Bronchial epithelial cell (primary cell): Measurements from ENCODE around the gene MYBBP1A. TPM values are rescaled to one million over a fixed set of nuclear protein-coding genes. Genes with fewer than 3 reads are reported as not detected.

Experiments
- DNase-seq: peaks from one replicate; pipeline ENCODE4 v3.0.0-alpha.2; 2010; ENCODE audit warnings: low read depth
- FAIRE-seq: peaks from 2 replicates; lab custom pipeline; 2011; peaks lifted over from hg19 to GRCh38; lab: Jason Lieb, UNC
- H3K27me3 ChIP-seq: 2 replicates; pipeline ENCODE4 v1.5.1; 2011; ENCODE audit warnings: low read length; ENCODE audit not compliant: control insufficient read depth, insufficient read depth
- H3K36me3 ChIP-seq: 2 replicates; pipeline ENCODE4 v1.5.1; 2011; ENCODE audit warnings: low read length; ENCODE audit not compliant: control insufficient read depth, insufficient read depth
- H3K4me3 ChIP-seq: 2 replicates; pipeline ENCODE4 v1.5.1; 2011; ENCODE audit warnings: mild to moderate bottlenecking, low read depth, low read length, control low read depth
- total RNA-seq: library from RNA; depleted of rRNA; stranded (reverse); fragments of >200 nt; gene quantifications from 2 replicates; pipeline ENCODE4 v1.2.1, GENCODE V29; 2014
- TF ChIP-seq, protein P1 (sequence below): IDR thresholded peaks from 2 replicates; pipeline ENCODE4 v1.5.1; 2011; ENCODE audit warnings: mild to moderate bottlenecking, moderate library complexity, low read length, control low read depth, inconsistent platforms; ENCODE audit not compliant: insufficient read depth, severe bottlenecking

MYBBP1A gene
- total RNA-seq, 1 donor from 2014 or later, result 60.6 TPM

DNA sequence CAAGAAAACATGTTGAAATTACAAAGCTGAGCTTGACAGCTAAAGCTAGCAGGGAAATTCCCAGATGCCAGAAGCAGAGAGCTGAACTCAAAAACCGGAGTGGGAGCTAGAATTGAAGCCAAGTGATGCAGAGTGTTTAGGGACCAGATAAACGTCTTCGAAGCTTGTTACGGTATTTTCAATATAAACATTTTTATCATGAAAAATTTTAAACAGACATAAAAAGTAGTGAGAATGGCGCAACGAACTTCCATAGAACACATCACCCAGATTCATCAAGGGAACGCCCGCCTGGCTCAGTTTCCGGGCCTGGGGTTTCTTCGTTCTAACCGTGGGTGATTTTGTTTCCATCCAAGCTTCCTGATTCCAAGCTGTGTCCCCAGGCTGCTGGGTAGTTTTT is 38.4 kb downstream of the MYBBP1A start:
- H3K36me3 ChIP-seq, result no peaks in the 10 kb centered on the region
- FAIRE-seq, result no peak
- TF ChIP-seq, protein P1, sequence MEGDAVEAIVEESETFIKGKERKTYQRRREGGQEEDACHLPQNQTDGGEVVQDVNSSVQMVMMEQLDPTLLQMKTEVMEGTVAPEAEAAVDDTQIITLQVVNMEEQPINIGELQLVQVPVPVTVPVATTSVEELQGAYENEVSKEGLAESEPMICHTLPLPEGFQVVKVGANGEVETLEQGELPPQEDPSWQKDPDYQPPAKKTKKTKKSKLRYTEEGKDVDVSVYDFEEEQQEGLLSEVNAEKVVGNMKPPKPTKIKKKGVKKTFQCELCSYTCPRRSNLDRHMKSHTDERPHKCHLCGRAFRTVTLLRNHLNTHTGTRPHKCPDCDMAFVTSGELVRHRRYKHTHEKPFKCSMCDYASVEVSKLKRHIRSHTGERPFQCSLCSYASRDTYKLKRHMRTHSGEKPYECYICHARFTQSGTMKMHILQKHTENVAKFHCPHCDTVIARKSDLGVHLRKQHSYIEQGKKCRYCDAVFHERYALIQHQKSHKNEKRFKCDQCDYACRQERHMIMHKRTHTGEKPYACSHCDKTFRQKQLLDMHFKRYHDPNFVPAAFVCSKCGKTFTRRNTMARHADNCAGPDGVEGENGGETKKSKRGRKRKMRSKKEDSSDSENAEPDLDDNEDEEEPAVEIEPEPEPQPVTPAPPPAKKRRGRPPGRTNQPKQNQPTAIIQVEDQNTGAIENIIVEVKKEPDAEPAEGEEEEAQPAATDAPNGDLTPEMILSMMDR, result no peak

DNA sequence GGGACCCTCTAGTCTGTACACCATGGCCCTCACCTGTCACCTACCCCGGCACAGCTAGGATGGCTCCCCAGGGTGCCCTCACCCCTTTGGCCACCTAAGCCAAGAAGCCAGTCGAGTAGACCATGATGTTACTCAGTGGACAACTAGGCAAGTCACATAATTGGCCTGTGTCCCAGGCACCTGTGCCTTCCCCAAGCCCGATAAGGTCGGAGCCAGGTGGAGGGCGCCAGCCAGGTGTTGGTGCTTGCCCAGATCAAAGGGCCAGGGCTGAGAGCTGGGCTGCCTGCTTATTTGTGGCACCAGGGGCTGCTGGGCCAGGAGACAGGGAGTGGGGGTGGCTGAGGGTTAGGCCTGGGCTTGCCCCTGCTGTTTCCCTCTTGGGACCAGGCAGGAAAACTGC is 39.7 kb downstream of the MYBBP1A start:
- DNase-seq (no peak), FAIRE-seq (no peak)
- no peak overlapping the region for H3K4me3 ChIP-seq
- TF ChIP-seq, protein P1, result no peak
- no peaks in the 10 kb centered on the region for H3K27me3 ChIP-seq
- no peaks in the 10 kb centered on the region for H3K36me3 ChIP-seq

More for the DNA sequence above, 38.4 kb downstream of the MYBBP1A start:
- Histone ChIP-seq H3K27me3 (no peaks in the 10 kb centered on the region), H3K4me3 (no peak overlapping the region)
- DNase-seq, result no peak

DNA sequence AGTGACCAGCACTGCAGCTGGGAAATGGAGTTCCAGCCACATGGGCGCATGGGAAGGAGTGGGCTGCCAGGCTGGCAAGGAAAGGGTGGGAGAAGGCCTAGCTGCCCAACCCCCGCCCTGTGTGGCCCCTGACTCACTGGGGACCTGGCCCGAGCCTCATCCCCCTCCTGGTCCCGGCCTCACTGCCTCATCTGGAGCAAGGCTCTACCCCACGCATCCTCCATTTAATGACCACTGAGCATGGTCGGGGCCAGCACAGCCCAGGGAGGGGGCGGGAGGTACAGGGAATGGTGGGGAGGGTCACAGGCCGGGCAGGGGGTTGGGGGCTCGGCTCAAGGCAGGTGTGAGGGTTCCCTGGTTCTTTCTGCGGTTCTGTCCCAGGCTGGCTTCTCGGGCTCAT is 40.4 kb downstream of the MYBBP1A start:
- H3K36me3 ChIP-seq, result no peaks in the 10 kb centered on the region
- no peak for DNase-seq
- H3K27me3 ChIP-seq, result peaks cover 2% of the 10 kb centered on the region
- TF ChIP-seq, protein P1, result no peak
- no peak for FAIRE-seq
- H3K4me3 ChIP-seq, result no peak overlapping the region

DNA sequence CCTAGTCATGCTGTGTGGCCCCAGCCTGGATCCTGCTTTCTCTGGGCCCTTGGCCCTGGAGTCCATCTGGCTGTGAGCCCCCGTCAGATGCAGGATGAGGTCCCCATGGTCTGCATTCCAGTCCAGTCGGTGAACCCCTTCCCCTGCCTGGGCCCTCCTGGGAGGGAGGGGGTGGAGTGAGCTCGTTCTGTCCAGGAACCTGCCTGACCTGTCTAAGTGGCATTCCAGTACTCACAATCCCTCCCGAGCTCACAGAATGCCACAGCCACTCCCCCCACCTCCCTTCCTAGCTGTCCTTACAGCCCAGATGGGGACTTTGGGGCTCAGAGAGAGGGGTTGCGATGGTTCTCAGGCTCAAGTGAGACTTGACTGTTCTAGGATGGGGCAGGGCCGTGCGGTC is 41.0 kb downstream of the MYBBP1A start:
- TF ChIP-seq, protein P1, result no peak
- FAIRE-seq (no peak), DNase-seq (no peak)
- Histone ChIP-seq H3K27me3 (peaks cover 2% of the 10 kb centered on the region), H3K36me3 (no peaks in the 10 kb centered on the region), H3K4me3 (no peak overlapping the region)

DNA sequence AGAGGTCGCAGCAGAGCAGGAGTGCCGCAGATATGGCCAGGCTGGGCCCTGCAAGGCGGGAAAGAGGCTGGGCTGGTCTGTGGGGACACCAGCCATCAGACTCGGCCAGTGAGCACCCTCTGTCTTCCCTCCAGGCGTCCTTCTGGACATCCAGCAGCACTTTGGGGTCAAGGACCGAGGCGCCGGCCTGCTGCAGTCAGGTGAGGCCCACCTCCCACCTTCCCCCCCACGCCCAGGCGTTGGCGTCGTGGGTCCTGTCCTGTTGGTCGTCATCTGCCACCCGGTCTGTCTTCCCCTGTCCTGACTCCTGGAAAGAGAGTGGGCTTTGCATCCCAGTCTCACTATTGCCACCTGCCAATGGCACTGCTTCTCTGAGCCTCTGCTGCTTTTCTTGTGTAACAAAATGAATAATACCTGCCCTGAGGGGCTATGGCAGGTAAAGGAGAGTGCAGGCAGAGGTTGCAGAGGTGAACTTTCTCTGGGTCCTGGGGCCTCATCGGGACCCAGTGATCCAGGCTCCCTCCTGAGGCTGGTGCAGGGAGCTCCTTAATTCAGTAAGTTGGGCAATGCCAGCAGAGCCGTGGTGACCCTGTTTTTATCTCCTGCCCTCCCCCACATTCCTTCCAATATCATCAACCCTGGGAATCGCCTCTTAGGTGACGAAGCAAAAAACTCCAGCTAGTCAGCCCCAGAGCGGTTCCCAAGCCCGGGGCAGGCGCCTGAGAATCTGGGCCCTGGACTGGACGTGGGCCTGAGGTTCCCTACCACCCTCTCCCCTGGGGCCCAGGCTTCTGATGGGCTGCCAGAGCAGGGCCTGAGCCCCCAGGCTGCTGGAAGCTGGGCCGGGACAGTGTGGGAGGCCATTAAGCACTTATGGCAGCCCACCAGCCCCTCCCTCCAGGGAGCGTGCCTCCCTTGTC is 41.8 kb downstream of the MYBBP1A start:
- H3K4me3 ChIP-seq, result no peak overlapping the region
- FAIRE-seq, result no peak
- H3K27me3 ChIP-seq, result peaks cover 2% of the 10 kb centered on the region
- no peaks in the 10 kb centered on the region for H3K36me3 ChIP-seq
- TF ChIP-seq, protein P1, result no peak
- peak; percentile 29 for DNase-seq
